Renal cortical epithelial cell (primary cell): Measurements from ENCODE around the gene PROCA1. TPM values are rescaled to one million over a fixed set of nuclear protein-coding genes. Genes with fewer than 3 reads are reported as not detected.
A peak's percentile ranks its signal among the peaks of the same experiment; 100 is the strongest.

ENCODE experiments used
- DNase-seq: peaks from one replicate; pipeline ENCODE4 v3.0.0-alpha.2; 2011; ENCODE audit warnings: low read depth
- total RNA-seq: library from RNA; depleted of rRNA; stranded (reverse); fragments of >200 nt; gene quantifications from 2 replicates; pipeline ENCODE4 v1.2.3, GENCODE V29; 2014

Gene PROCA1, protein sequence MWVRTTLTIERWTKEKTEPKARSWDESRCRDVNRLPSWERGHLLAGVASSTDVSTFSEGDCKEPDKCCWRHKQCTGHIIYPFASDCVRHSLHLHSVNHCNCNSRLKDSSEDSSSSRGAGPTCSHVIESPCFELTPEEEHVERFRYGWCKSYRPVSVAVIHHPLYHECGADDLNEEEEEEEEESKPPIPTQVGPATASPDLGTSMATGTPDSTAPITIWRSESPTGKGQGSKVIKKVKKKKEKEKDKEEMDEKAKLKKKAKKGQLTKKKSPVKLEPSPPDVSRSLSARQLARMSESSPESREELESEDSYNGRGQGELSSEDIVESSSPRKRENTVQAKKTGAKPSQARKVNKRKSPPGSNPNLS
- 0.17 and 1.1 TPM in 2 replicates for total RNA-seq

DNA sequence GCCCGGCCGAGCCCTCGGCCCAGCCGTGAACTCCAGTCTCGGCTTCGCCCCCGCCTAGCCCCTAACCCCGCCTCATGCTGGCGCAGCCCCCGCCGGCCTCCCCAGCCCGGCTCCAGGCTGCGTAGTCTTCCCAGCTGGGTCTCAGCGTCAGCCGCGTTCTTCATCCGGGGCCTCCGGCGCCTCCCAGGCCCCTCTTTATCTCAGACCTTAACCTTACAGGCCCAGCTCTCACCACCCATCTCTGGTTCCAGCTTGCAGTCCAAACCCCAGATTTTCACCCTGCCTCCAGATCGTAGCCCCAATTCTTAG is at the start of gene PROCA1:
PROCA1 (minus strand) TSS at position 166 of the 309 bp plus-strand sequence. CDS start 228 bp downstream, outside the sequence.
- DNase-seq: no peak

DNA sequence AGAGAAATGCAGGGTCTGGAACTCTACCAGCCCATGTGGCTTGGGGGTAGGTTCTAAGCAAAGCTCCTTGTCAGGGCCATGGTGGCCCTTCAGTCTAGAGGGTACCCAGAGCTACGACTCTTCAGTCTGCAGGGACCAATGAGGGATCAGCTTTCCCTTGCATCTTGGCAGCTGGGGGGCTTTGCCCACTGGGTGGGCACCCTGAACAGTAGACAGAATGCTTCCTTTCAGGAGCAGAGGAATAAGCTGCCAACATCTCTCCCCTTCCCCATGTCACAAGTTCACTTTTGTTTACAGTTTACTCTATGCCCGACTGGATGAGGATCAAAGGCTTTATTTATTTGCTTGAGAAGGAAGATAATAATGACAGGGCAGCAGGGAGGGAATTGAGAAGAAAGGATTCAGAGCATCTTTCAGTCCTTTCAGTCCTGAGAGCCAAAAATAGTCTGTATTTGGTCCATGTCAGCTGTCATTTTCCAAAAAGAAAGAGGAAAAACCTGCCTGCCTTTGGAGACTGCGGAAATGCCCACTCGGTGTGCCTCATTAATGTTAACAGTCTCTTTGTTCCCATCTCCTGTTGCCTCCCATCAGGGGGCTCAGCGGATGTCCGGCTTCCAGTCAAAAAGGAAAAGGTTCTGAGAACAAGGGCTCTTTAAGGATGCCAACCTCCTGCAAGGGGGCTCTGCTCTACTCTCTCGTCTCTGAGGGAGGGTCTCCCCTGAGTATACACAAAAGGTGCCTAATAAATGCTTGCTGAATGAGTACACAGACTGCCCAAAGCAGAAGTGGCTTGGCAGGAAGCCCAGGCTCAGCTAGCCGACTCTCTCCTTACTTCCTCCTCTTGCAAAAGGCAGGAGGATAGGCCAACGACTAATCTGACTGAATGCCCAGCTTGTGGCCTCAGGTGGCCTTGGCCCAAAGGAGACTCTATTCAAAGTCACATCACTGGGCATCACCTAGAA is 49.2 kb upstream of the PROCA1 start:
- peak; percentile 61 for DNase-seq

DNA sequence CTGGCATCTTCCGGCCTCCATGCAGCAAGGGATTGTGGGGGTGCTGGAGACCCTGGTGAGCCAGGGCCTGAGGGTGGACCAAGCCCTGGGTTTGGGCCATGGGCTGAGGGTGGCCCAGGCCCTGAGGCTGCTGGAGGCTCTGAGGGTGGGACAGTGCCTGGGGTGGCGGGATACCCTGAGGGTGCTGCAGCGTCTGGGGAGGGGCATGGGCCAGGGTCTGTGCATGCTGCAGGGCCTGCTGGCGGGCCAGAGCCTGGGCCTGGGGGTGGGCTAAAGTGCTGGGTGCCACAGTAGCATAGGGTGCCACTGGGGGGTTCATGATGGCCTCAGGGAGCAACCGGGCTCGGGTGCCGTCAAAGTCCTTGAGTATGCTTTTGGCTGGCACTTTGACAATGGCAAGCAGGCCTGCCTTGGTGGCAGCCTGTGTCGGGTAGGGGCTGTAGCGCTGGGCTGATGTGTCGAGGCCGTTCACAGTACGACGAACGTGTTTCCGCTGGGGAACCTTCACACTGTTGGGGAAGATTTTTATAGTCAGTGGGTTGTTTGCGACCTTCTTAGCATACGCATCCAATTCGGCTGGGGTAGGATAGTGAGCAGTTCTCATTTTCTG is 47.7 kb upstream of the PROCA1 start:
- no peak for DNase-seq

DNA sequence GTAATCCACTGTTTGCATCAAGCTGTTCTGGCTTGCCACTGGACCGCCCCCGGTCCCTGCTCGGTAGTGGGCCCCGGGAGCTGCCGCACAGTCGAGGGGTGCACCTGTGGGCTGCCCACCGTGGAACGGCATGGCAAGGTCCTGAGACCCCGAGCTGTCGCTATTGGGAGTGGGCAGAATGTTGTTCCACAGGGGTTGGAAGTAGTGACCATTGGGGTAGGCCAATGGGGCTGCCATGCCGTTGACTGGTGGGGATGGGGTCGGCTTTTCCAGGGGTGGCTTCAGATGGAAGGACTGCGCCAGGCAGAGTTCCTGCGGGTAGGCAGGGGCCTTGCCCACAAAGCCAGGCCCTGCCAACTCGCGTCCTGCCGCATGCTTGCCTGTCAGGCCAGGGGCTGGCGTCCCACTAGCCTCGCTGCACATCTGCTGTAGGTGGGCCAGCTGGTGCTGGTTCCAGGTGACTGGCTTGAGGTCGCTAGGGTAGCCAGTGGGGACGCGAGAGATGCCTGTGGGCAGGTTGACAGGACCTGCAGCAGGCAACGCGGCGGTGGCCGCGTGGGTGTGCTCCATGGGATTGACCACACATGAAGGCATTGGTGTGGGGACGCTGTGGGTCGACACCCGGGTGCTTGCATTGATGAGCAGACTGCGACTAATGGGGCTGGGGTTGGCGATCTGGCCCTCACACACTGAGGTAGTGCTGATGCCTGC is 46.9 kb upstream of the PROCA1 start:
- no peak for DNase-seq

DNA sequence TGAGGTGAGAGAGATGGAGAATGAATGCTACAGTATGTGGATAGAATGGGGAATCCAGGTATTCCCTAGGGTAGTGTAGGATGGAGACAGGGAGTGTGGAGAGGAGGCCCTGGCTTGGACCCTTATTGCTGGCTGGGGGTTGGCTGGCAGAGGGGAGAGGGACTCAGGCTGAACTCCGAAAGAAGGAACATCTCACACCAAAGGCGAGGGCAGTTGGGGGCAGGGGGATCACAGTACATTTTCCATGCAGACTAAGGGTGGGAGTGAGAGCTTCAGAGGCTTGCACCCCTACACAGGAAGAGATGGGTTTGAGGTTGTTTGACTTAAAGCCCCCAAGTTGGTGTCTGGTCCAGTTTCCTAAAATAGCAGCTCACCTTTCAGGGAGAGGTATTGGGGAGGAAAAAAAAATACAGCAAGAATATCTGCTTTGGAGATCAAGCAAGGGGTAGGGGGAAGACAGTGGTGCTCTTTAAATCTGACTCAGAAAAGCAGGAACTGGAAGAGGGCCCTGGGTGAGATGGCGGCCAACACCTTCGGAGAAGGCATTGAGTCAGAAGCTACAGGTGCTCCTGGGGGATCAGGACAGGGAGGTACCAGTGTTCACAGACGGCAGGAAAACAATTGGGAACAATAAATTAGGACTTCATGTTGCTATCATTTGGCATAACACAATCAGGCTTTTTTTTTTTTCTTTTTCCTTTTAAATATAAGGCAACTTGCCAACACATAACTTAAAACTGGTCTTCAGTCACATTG is 44.5 kb upstream of the PROCA1 start:
- no peak for DNase-seq

DNA sequence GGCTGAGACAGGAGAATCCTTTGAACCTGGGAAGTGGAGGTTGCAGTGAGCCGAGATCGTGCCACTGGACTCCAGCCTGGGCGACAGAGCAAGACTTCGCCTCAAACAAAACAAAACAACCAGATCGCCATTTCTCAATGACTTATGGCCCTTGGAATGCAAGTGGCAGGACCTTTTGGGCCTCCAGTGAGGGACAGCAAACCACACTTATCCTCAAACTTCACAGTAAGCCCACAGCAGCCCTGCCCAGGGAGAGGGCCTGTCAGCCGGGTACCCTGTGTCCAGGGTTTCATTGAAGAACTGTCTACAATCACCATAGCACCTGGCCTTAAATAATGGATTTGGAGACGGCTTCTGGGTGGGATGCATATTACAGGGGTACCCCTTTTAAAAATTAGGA is 43.8 kb upstream of the PROCA1 start:
- DNase-seq: peak; percentile 45

DNA sequence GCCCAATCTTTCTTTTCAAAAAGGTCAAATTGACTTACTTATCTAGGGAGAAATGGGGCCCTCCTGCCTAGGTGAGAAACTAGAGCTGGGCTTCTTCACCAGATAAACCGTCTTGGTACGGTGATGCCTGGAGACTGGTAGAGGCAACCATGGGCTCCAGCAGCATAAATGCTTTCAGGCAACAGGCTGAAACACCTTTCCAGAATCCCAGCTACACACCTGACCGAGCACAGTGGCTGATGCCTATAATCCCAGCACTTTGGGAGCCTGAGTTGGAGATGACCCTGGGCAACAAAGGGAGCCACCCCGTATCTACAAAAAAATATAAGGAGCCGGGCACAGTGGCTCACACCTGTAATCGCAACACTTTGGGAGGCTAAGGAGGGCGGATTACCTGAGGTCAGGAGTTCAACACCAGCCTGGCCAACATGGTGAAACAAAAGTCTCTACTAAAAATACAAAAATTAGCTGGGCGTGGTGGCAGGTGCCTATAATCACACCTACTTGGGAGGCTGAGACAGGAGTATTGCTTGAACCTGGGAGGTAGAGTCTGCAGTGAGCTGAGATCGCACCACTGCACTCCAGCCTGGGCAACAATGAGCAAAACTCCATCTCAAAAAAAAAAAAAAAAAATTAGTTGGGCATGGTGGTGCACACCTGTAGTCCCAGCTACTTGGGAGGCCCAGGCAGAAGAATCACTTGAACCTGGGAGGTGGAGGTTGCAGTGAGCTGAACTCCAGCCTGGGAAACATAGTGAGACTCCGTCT is 40.1 kb upstream of the PROCA1 start:
- DNase-seq: no peak

DNA sequence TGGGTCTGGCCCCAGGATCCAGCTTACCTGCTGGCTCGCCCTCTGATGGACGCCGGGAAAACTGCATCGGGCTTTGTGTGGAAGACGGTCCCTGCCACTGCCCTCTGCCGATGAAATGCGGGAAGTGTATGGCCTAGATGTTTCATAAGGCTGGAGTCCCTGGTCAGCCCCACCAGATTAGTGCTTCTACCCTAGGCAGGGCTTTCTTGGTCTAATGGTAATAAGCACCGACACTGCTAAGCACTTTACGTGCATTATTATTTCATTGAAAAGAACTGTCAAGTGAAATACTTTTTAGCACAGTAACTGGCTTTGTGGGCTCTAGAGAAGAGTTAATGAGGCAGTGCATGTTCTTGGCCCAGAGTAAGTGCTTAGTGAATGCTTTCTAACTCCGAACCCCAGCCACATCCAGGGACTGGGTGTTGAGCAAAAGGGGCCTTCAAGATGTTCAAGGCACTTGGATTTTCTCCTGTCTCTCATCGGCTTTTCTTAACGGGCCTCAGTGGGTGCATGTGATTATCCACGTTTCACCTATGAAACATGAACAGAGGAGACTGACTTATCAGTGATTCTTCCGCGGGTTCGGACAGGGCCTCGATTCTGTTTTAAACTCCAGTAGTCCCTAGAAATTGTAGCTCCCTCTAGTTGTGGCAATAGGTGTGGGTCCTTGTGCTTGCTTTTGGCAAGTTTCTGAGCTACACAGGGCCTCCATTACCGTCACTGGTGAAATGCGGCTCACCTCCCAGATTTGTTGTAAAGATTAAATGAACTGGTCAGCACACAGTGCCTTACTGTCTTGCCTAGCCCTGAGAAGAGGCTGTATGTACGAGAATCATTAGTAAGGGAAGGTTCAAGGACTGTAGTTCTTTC is 38.7 kb upstream of the PROCA1 start:
- peak; percentile 82 for DNase-seq

DNA sequence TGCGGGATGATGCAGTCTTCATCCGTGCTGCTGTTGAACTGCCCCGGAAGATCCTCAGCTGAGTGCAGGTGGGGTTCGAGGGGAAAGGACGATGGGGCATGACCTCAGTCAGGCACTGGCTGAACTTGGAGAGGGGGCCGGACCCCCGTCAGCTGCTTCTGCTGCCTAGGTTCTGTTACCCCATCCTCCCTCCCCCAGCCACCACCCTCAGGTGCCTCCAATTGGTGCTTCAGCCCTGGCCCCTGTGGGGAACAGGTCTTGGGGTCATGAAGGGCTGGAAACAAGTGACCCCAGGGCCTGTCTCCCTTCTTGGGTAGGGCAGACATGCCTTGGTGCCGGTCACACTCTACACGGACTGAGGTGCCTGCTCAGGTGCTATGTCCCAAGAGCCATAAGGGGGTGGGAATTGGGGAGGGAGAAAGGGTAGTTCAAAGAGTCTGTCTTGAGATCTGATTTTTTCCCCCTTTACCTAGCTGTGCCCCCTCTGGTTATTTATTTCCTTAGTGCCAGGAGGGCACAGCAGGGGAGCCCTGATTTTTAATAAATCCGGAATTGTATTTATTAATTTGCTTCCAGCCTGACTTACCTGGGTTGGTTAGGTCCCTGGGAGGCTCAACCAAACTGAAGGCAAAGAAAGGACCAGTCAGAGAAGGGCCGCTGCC is 38.0 kb upstream of the PROCA1 start:
- DNase-seq: no peak

DNA sequence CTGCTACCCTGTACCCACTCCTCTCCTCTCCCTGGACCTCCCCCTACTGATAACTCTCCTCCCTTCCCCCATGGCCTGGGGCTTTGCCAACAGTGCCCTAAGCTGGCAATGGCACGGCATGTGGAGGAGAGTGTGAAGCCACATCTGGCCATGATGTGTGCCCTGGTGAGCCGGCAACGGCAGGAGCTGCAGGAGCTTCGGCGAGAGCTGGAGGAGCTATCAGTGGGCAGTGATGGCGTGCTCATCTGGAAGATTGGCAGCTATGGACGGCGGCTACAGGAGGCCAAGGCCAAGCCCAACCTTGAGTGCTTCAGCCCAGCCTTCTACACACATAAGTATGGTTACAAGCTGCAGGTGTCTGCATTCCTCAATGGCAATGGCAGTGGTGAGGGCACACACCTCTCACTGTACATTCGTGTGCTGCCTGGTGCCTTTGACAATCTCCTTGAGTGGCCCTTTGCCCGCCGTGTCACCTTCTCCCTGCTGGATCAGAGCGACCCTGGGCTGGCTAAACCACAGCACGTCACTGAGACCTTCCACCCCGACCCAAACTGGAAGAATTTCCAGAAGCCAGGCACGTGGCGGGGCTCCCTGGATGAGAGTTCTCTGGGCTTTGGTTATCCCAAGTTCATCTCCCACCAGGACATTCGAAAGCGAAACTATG is 37.3 kb upstream of the PROCA1 start:
- no peak for DNase-seq

DNA sequence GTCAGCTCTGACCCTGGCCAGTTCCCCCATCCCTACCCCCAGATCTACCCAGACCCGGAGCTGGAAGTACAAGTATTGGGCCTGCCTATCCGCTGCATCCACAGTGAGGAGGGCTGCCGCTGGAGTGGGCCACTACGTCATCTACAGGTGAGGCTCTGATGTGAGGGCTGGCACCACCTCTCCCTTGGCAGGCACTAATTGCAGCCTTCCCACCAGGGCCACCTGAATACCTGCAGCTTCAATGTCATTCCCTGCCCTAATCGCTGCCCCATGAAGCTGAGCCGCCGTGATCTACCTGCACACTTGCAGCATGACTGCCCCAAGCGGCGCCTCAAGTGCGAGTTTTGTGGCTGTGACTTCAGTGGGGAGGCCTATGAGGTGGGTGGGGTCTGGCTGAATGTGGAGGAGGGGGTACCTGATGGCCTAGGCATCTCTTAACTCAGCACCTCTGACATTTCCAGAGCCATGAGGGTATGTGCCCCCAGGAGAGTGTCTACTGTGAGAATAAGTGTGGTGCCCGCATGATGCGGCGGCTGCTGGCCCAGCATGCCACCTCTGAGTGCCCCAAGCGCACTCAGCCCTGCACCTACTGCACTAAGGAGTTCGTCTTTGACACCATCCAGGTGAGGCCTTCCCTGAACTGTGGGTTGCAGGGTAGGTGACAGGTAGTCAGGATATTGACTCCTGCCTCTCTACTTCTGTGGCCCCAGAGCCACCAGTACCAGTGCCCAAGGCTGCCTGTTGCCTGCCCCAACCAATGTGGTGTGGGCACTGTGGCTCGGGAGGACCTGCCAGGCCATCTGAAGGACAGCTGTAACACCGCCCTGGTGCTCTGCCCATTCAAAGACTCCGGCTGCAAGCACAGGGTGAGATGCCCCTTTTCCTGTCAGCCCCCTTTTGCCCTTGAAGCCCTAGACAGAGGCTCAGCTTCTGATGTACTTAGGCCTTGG is 36.4 kb upstream of the PROCA1 start:
- DNase-seq: no peak

DNA sequence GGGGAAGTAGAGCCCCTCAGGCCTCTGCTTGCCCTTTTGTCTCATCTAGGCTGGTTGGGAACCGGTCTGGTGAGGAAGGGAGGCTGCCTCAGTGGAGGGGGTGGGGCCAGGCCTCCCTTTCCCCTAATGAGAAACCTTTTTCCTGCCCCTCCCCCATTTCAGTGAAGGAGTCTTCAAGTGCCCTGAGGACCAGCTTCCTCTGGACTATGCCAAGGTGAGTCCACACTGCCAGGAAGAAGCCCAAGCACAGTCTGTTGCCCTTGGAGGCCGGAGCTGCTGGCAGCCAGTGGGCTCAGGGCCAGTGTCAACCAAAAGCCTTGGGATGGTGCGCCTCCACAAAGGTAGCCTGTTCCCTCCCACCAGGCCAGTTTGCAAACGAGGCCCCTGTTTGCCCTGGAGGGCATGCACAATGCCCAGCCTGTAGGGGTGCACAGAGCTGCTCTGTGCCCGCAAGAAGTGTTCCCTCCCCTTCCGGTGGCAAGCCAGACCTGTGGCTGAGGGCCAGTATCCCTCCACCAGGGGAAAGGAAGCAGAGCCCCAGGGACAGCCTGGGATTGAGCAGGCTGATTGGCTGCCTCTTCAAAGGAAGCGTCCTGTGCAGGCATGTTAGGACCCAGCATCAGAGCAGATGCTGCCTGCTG is 35.5 kb upstream of the PROCA1 start:
- DNase-seq: peak; percentile 70

DNA sequence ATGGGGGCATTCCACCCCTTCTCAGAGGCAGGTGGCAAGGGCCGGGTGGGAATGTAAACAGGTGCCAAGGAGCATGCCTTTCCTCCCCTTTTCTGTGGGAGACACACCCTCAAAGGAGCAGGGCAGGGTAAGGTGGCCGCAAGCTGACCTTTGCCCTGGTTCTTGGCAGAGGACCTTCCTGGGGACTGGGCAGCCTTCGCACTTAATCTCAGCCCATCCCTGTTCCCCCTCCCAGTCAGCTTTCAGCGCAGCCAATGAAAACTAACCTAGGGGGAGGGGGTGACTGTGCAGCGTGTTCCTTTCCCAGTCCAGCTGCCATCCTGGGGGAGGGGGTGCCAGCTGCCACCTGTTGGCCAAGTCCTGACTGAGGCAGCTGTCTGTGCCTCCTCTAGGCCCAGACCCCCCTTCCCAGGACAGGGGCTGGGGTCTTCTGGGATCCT is 34.9 kb upstream of the PROCA1 start:
- DNase-seq: peak; percentile 74

DNA sequence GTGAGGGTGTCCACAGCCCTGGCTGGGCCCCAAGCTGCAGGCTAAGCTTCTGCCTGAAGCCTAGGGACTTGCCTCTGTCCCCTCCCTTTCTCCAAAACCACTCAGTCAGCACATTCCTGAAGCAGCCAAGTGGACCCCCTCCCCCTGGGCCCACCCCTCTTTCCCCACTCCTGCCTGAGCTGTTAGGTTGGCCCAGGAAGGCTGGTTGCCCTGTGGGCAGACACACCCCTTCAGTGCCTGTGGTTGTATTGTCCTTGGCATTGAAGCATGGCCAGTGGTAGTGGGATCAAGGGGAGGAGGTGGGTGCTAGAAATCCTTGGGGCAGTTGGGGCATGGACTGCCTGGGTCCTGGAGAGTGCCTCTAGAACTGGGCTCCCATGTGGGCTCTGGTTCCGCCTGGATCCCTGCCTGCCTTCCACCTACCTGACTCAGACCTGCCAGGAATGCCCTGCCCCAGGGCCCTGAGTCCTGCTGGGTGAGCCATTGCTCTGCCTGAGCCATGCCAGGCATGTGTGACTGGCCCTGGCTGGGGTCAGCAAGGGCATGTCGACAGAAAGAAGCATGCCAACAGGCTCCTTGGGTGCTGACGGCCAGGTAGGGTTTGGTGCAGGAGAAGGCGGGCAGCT is 34.2 kb upstream of the PROCA1 start:
- DNase-seq: peak; percentile 90

DNA sequence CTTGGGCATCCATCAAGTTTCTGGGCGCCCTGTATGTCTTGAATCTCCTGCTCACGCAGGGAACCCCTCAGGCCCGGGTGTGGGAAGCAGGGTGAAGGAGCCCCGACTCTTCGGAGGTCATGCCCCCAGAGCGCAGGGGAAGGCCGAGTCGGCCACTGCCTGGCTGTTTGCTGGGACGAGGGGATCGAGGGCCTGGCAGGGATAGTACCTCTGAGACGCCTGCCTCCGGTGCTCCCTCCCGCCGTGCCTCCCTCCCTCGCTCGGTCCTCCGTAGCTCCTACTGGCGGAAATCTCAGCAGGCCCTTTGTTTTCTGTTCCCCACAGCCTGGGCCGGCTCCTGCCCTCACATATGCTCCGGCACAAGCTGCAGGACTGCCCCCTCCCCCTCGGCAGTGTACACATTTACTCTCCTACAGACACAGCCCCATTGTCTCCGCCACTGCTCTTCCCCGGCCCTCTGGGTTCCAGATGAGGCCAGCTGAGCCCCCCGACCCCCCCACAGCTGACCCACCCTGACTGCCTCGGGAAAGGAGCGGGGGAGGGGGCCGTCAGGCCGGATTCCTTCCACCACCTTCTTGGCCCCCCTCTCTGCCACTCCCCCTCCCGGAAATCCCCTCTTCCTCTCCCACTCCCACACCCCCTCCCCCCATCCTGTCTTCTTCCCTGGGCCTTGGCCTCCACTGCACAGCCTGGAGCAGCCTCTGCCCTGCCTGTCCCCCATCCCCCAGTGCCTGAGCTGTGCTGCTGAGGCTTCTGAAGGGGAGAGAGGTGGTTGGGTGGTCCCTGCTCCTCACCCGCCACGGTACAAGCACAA is 33.5 kb upstream of the PROCA1 start:
- no peak for DNase-seq
